NCI-H2029 treated with DMSO at 0.1 percent for 48 hours (cell line): ENCODE measurements around the gene OR9G4.
A peak's percentile ranks its signal among the peaks of the same experiment; 100 is the strongest.

Source experiments
- DNase-seq: peaks from one replicate; lab custom pipeline; 2025; lab: John Stamatoyannopoulos, UW

OR9G4 gene

DNA sequence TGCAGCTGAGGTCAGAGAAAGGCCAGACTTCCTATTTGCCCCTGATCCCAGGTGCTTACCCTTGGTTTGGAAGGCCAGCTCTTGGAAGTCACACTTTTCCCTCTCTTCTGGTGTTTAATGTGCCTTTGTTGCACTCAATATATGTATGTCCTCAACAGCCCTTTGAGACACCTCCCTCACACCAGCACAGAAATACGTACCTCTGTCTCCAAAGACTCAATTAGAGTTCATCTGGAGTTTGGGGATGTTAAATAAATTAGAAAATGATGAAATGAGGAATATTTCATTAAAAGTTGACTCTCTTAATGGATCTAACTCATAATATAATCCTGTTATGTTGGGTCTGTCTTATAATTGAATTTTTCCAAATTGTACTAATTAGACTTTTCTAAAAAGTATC is at the start of gene OR9G4:
OR9G4 (minus strand) TSS at position 101 of the 400 bp plus-strand sequence. CDS start 4,931 bp downstream, outside the sequence.
- no peak for DNase-seq

DNA sequence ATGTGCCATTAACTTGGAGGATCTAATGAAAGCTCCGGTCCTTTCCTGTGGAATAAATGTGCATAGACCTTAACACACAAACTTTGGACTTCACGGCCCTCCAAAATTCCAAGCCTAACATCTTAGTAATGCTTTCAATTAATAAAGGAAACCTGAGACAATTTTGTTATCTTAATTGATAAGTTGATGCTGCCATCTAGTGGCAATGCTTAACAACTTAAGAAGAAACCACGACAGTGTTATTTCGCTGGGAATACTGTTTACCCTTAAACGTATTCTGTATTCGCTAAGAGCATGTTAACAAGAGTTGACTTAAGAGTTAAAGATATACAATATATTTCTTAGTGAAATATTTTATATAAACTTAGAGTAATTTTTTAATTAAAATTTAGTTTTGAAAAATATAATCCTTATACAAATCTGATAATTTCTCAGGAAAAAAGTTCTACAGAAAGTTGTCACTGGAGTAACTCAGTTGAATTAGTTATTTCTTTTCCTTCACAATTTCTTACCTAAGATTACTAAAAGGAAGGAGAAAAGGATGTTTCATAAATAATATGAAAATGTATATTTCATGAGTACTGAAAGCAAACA is 35.0 kb upstream of the OR9G4 start:
- DNase-seq = peak; percentile 7

DNA sequence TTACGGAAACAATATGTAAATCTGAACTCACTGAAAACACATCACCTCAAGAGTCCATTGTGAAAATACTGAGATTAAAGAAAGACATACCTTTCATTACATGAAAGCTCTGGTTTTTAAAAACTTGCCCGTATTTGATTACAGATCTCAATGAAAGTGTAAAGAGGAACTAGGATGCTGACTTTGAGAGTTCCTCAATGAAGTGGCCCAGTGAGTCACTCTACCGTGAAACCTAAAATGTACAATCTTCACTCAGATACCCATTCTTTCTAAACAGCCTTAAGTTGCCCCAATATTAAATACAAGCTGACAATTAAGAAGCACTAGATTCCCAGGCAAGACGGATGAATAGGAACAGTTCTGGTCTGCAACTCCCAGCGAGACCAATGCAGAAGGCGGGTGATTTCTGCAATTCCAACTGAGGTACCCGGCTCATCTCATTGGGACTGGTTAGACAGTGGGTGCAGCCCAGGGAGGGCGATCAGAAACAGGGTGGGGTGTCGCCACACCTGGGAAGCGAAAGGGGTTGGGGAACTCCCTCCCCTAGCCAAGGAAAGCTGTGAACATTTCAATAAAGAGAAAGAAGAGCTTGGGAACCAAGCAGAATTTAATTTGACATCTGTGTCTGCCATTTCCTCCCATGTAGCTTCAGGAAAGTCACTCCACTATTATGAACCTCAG is 33.8 kb upstream of the OR9G4 start:
- DNase-seq = no peak

DNA sequence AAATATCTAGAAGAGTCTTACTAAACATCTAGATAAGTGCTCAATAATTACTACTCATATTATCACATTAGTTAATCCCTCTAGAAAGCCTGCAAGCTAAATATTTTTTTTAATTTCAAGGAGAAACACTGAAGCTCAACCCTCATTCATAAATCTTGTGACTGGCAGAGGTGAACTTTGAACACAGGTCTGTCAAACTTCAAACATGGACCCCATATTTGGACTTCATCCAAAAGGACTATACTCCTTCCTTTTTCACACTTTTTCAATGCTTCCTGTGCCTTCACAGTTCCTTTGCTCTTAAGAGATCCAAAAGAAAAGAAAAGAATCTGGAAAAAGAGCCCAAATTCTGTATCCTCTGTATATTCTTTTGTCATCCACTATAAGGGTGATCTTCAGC is 28.3 kb upstream of the OR9G4 start:
- DNase-seq = no peak

DNA sequence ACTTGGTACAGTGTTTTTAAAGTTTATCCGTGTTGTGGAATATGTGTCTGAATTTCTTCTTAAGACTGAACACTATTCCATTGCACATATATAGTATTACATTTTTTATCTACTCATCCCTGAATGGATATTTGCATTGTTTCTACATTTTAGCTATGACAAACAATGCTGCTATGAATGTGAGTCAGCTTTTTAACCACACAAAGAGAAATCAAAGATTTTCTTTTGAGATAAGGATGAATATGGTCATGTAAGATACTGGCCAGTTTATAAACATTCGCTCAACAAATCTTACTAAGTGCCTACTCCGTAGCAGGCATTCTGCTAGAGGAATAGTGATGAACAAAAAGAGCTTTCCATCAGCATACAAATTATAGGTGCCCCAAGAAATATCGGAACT is 16.5 kb upstream of the OR9G4 start:
- DNase-seq = no peak

DNA sequence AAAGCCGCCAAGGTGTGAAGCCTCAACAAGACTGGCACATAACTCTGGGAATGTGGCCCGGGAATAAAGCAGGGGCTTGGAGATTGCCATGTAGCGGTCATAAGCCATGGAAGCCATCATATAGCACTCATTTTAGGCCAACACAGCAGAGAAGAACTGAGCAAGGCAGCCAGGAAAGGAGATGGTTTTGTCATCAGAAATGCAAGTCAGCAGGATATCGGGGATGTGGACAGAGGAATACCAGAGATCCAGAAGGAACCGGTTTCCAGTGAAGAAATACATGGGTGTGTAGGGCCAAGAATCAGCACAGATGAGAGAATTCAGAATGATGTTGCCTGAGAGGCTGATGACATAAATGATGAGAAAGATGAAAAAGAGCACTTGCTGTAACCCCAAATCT is 3.0 kb upstream of the OR9G4 start:
- DNase-seq = no peak

DNA sequence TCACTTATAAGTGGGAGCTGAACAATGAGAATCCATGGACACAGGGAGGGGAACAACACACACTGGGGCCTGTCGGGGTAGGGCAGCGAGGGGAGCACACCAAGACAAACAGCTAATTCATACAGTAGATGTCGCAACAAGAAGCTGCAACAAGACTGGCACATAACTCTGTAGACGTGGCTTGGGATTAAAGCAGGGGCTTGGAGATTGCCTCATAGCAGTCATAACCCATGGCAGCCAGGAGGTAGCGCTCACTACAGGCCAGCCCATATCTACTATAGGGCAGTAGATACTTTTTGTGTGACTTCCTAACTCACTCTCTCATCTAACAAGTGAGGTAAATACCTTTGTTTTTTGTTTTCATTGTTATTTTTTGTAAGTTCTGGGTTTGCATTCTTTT is 1.7 kb upstream of the OR9G4 start:
- no peak for DNase-seq

DNA sequence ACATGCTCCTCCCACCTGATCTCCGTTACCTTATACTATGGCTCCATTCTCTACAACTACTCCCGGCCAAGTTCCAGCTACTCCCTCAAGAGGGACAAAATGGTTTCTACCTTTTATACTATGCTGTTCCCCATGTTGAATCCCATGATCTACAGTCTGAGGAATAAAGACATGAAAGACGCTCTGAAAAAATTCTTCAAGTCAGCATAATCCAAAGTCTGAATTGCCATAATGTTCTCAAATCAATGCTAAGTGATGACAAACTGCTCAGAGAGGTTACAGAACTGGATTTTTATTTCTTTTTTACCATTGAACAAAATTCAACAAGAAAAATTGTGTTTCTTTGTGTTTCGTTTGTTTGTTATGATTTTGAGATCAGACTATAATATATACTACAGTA is 7.6 kb downstream of the OR9G4 start:
- no peak for DNase-seq

DNA sequence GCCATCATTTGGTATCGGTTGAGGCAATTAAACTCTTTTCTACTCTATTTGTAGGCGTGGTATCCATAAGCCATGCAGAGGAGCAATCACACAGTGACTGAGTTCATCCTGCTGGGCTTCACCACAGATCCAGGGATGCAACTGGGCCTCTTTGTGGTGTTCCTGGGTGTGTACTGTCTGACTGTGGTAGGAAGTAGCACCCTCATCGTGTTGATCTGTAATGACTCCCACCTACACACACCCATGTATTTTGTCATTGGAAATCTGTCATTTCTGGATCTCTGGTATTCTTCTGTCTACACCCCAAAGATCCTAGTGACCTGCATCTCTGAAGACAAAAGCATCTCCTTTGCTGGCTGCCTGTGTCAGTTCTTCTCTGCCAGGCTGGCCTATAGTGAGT is 8.4 kb downstream of the OR9G4 start:
- no peak for DNase-seq

- no peak for DNase-seq
Observed at GRCh38 chr11:56720513-56720912, 28.0 kb downstream of the OR9G4 start.

- DNase-seq = no peak
Observed at GRCh38 chr11:56716379-56716854, 32.1 kb downstream of the OR9G4 start.

GRCh38 chr11:56714206-56714605 is 34.3 kb downstream of the OR9G4 start:
- DNase-seq = no peak

DNA sequence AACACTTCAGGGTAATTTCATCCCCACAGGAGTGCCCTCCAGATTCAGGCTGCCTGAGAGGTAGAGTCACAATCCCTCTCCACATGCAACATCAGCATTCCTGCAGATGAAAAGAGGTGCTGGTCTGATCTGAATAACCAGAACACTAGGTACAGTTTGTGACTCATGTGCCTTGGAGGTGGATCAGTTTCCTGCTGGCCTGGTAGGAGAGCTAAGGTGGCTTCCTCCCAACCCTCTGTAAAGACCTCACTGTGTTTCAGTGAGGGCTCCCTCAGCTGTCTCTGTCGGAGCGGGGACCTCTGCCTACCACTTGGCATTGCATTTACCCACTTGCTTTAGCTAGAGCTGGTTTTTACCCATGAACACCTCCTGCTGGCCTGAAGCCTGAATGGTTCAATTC is 42.0 kb downstream of the OR9G4 start:
- no peak for DNase-seq

- no peak for DNase-seq
Observed at GRCh38 chr11:56705784-56706396, 42.6 kb downstream of the OR9G4 start.

GRCh38 chr11:56700914-56701485 is 47.5 kb downstream of the OR9G4 start:
- no peak for DNase-seq

GRCh38 chr11:56700242-56700913 is 48.1 kb downstream of the OR9G4 start:
- no peak for DNase-seq

DNA sequence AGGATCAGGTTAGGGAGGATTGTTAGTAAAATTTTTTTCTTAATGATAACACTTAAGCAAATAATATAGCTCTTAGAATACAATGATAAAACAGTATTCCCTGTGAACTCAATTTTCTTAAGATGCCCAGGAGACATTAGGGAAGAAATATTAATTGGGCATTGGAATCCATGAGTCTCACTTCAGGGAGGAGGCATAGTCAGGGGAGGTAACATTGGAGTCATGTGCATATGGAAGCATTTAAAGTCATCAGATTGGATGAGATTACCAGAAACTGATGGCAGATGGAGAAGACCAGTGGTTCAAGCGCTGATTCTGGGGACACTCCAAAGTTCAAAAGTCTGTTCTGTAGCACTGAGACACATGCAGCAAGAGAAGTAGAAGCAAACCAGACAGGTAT is 49.7 kb downstream of the OR9G4 start, which contains the start of gene OR9G1:
OR9G1 (plus strand) TSS at position 301 of the 400 bp plus-strand sequence. CDS start 1,293 bp downstream, outside the sequence.
- DNase-seq = no peak

DNA sequence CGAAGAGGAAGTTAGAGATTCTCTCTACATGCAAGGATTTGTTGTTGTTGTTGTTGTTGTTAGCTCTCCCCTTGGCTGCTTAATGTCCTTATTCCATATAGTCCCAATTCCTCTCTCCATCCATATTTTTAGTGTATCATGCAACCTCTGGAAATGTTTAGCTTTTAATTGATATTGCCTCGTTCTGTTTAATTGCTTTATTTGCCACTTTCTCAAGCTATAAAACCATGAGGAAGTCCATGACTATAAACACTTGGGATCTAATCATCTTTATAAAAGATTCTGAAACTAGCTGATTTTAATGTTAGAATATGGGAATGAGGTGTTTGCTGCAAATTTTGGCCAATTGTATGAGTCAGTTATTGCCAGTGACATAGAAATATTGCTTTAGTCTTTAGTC is 55.1 kb downstream of the OR9G4 start:
- no peak for DNase-seq
